GM19193 (cell line): Measurements from ENCODE around the gene ALDH3A1.

Experiments used
- POLR2A ChIP-seq: IDR thresholded peaks from 4 replicates; pipeline ENCODE4 v1.6.1; 2011; ENCODE audit not compliant: insufficient read depth, insufficient read length; ENCODE audit errors: extremely low read depth

ALDH3A1 gene

GRCh38 chr17:19747829-19748806 is at the start of gene ALDH3A1:
Gene ALDH3A1, minus strand, starts transcription at chr17:19748298. Its CDS starts 3,169 bp downstream, at chr17:19745129.
- TF ChIP-seq POLR2A = no peak

- no peak for TF ChIP-seq POLR2A
Measured at GRCh38 chr17:19796457-19796856, 48.4 kb upstream of the ALDH3A1 start.

- no peak for TF ChIP-seq POLR2A
Measured at GRCh38 chr17:19791918-19792550, 43.9 kb upstream of the ALDH3A1 start.

DNA sequence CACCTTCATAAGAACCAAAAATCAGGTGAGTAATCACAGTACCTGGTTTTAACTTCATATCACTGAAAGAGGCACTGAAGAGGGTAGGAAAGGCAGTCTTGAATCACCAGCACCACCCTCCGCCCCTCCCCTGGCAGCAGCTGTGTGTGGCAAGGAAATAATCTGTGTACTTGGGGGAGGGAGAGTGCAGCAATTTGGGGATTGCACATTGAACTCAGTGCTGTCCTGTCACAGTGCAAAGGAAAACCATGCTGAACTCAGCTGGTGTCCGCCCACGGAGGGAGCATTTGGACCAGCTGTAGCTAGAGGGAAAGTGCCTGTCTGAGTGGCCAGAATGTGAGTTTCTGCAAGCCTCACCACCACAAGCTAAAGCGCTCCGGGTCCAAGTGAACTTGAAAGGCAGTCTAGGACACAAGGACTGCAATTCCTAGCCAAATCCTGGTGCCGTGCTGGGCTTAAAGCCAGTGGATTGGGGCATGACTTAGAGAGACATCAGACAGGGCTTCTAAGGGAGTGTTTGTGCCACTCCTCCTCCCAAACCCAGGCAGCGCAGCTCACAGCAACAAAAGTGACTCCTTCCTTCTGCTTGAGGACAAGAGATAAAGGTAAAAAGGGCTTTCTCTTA is 39.7 kb upstream of the ALDH3A1 start:
- no peak for TF ChIP-seq POLR2A

DNA sequence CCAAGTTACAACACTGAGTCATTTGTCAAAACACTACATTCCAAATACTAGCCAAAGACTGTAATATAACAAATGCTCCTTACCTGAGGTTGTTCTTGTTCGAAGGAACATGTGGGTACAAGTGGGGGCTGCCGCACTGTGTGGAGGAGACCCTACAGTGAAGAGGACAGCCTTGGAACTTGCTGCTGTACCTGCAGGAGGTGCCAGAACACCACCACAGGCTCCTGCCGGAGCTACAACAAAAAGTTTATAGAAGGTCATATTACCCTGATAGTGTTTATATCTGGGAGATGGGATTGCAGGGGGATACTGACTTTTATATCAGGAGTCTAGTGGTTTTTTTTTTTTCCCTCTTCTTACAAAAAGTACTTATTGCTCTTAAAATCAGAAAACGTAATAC is 37.8 kb upstream of the ALDH3A1 start:
- no peak for TF ChIP-seq POLR2A

- no peak for TF ChIP-seq POLR2A
Measured at GRCh38 chr17:19781488-19782458, 33.7 kb upstream of the ALDH3A1 start.

DNA sequence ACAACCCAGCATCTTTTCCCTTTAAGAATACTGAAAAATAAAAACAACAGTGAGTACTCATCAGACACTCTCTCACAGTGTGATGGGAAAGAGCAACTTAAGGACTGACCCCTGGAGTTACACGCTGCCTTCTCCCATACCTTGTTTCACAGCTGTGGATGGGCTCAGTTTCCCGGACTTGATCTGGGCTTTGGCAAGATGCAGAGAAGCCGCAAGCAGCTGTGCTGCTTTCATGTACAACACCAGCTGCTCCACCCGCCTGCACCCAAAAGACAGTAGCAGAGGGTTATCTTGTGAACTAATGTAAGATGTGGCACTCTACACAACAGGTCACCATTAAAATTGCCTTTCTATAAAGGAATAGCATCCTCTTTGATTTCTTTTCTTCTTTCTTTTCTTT is 32.7 kb upstream of the ALDH3A1 start:
- no peak for TF ChIP-seq POLR2A

GRCh38 chr17:19773534-19773933 is 25.4 kb upstream of the ALDH3A1 start:
- TF ChIP-seq POLR2A = no peak

- TF ChIP-seq POLR2A = no peak
Measured at GRCh38 chr17:19771971-19772630, 24.0 kb upstream of the ALDH3A1 start.

DNA sequence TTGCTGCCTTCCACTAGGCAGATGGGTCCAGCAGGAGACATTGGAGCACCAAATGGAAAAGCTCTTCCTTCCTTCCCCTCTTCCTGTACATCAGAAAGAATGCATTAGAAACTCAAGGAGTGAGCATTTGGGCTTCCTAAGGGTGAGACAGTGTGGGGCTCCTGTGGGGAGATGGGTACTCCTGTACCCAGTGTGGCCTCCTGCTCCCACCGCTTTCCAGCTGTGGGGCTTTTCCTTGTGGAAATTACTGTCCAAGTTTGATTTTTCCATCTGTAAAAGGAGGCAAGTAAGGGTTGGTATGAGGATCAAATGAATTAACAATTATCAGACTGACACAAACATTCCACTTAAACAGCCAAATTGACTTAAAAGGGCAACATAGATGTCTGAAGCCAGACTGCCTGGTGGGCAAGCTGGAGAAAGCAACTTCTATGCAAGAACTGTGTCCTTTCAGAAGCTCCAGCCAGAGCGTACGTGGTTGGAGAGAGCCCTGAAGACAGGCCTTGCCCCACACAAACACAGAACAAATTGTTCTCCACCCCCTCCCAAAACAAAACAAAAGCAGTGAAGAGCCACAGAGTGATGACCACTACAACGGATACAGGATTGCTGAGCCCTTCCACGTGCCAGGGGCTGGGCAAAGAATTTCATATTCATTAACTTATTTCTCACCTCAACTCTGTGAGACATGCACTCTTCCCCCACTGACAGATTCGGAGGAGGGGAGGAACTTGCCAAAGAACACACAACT is 23.1 kb upstream of the ALDH3A1 start:
- no peak for TF ChIP-seq POLR2A

GRCh38 chr17:19769946-19770652 is 22.0 kb upstream of the ALDH3A1 start:
- TF ChIP-seq POLR2A = no peak

DNA sequence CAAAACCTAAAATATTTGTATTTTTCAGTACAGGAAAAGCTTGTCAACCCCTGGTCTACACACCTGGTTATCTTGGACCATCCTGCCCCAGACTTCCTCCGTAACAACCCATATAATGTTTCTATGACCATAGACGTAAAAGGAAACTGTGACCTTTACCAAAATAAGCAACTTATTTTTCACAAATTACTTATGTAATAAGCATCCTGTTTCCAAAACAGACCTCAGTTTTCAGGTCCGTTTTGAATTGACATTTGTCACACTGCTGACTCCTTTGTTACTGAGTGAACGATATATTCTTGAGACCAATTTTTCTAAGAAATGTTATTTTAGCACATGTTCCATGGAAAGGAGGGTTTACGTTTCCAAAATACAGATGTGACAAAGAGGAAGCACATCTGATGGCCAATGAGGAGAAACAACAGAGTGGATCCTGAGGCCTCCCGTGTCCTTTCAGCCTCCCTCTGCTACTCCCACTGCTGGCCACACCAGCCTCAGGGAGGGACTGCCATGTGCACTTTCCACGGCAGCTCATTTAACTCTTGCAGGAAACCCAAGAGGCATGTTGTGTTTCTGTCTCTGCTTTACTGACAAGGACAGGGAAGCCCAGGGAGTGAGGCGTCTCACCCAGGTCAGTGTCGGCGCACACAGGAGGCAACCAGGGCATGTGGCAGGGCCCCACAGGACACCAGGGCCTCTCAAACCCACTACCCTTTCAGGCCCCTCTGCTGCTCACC is 20.1 kb upstream of the ALDH3A1 start:
- TF ChIP-seq POLR2A = no peak
